ENCODE measurements around the gene ENOX1.

DNA sequence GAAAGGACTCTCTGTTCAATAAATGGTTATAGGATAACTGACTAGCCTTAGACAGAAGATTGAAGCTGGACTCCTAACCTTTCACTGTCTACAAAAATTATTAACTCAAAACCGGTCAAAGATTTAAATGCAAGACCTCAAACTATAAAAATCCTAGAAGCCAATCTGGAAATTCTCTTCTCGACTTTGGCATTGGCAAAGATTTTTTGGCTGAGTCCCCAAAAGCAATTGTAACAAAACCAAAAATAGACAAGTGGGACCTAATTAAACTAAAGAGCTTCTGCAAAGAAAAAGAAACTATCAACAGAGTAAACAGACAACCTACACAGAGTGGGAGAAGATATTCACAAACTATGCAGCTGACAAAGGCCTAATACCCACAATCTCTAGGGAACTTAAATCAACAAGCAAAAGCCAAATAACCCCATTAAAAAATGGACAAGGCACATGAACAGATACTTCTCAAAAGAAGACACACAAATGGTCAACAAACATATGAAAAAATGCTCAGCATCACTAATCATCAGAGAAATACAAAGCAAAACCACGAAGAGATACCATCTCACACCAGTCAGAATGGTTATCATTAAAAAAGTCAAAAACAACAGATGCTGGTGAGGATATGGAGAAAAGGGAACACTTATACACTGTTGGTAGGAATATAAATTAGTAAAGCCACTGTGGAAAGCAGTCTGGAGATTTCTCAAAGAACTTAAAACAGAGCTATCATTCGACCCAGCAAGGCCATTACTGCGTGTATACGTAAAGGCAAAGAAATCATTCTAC is 497.1 kb downstream of the ENOX1 start:
- TF ChIP-seq CTCF (IDR thresholded peaks at IDR 0.05) (no peak), POLR2A (IDR thresholded peaks at IDR 0.05) (no peak)

Data from testis (tissue), 2 donors.